ENCODE data around the gene SLC22A8. TPM values are rescaled to one million over a fixed set of nuclear protein-coding genes. Genes with fewer than 3 reads are reported as not detected.

The SLC22A8 gene
- polyA plus RNA-seq, 3 donors = not detected

DNA sequence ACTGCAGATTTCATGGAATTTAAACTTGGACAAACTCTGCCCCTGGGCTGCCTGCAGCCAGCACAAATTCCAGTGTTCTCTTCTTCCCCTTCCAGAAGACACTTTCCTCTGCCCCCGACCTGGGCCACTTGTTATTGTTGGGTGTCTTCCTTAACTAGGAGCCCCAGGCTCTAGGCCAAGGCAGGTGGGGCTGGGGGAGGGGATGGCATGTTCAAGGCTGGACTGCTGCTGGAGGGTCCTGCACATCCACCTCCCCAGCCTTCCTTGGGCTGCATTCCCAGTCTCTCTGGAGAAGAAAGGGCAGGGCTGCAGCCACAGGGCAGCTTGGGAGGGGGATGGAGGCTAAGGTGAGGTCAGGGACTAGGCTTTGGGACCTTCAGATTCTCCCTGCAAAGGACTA lies 19.4 kb downstream of the SLC22A8 start:
- peaks cover 0 to 2% (median 0%) of the 10 kb centered on the region in 7 donors for H3K9me3 Mint-ChIP-seq

GRCh38 chr11:62994775-62995174 lies 20.9 kb downstream of the SLC22A8 start:
- H3K9ac ChIP-seq (ENCODE audit: insufficient read depth, low read length, poor library complexity, severe bottlenecking) = no peak overlapping the region
- no peaks in the 10 kb centered on the region for H3K4me1 ChIP-seq (ENCODE audit: control insufficient read depth in 1 of 2, insufficient read depth in 2 of 2, low read length in 2 of 2)
- no peaks in the 10 kb centered on the region for H3K9me3 ChIP-seq (replicated peaks in 1 of 2; ENCODE audit: control insufficient read depth in 1 of 2, insufficient read depth in 1 of 2, low read length in 2 of 2)
- 80% methylated on average over 4 of the region's 4 CpGs for WGBS (ENCODE audit: insufficient coverage)
- Mint-ChIP-seq H3K4me1 (no peaks in the 10 kb centered on the region), H3K9me3 (peaks cover 0 to 2% (median 0%) of the 10 kb centered on the region in 7 donors), H3K36me3 (no peaks in the 10 kb centered on the region), H3K27ac (no peak overlapping the region), H3K27me3 (ENCODE audit: low read depth in 3 of 3) (peaks cover 6 to 12% (median 10%) of the 10 kb centered on the region in 3 donors), H3K4me3 (no peak overlapping the region)
- no peak for DNase-seq
- no peak overlapping the region for H2AFZ ChIP-seq (ENCODE audit: insufficient read depth, low read depth, low read length, poor library complexity, severe bottlenecking)
- intact Hi-C loops (cut with micrococcal nuclease) = no loop called here
- H3K79me2 ChIP-seq (ENCODE audit: insufficient read depth, low read length) = no peaks in the 10 kb centered on the region
- TF ChIP-seq, protein P1, sequence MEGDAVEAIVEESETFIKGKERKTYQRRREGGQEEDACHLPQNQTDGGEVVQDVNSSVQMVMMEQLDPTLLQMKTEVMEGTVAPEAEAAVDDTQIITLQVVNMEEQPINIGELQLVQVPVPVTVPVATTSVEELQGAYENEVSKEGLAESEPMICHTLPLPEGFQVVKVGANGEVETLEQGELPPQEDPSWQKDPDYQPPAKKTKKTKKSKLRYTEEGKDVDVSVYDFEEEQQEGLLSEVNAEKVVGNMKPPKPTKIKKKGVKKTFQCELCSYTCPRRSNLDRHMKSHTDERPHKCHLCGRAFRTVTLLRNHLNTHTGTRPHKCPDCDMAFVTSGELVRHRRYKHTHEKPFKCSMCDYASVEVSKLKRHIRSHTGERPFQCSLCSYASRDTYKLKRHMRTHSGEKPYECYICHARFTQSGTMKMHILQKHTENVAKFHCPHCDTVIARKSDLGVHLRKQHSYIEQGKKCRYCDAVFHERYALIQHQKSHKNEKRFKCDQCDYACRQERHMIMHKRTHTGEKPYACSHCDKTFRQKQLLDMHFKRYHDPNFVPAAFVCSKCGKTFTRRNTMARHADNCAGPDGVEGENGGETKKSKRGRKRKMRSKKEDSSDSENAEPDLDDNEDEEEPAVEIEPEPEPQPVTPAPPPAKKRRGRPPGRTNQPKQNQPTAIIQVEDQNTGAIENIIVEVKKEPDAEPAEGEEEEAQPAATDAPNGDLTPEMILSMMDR (IDR thresholded peaks at IDR 0.05) = no peak
- H3K27me3 ChIP-seq (ENCODE audit: control insufficient read depth in 2 of 2, insufficient read depth in 2 of 2, low read length in 2 of 2) = no peaks in the 10 kb centered on the region
- H3K27ac ChIP-seq (ENCODE audit: low read depth in 1 of 2, low read length in 2 of 2) = no peak overlapping the region
- H3K4me2 ChIP-seq (replicated peaks; ENCODE audit: extremely low read depth, low read length, poor library complexity, severe bottlenecking) = no peak overlapping the region
- no peaks in the 10 kb centered on the region for H4K20me1 ChIP-seq (ENCODE audit: insufficient read depth, low read length)
- no peaks in the 10 kb centered on the region for H3K36me3 ChIP-seq (replicated peaks in 1 of 2; ENCODE audit: control insufficient read depth in 1 of 2, insufficient read depth in 2 of 2, low read length in 2 of 2)
- H3K4me3 ChIP-seq (replicated peaks in 1 of 3; ENCODE audit: low read depth in 2 of 3, low read length in 3 of 3) = no peak overlapping the region

More for the DNA sequence above, 19.4 kb downstream of the SLC22A8 start:
- Mint-ChIP-seq H3K27me3 (ENCODE audit: low read depth in 3 of 3) (peaks cover 9 to 12% (median 10%) of the 10 kb centered on the region in 3 donors), H3K27ac (peak overlapping the region in 1 of 7 donors; percentile 50), H3K36me3 (no peaks in the 10 kb centered on the region), H3K4me1 (no peaks in the 10 kb centered on the region), H3K4me3 (no peak overlapping the region)
- DNase-seq = no peak
- Histone ChIP-seq H3K4me2 (replicated peaks; ENCODE audit: extremely low read depth, low read length, poor library complexity, severe bottlenecking) (no peak overlapping the region), H3K27me3 (ENCODE audit: control insufficient read depth in 2 of 2, insufficient read depth in 2 of 2, low read length in 2 of 2) (no peaks in the 10 kb centered on the region), H3K9me3 (replicated peaks in 1 of 2; ENCODE audit: control insufficient read depth in 1 of 2, insufficient read depth in 1 of 2, low read length in 2 of 2) (no peaks in the 10 kb centered on the region), H3K9ac (ENCODE audit: insufficient read depth, low read length, poor library complexity, severe bottlenecking) (no peak overlapping the region), H3K27ac (ENCODE audit: low read depth in 1 of 2, low read length in 2 of 2) (no peak overlapping the region), H3K36me3 (replicated peaks in 1 of 2; ENCODE audit: control insufficient read depth in 1 of 2, insufficient read depth in 2 of 2, low read length in 2 of 2) (no peaks in the 10 kb centered on the region), H3K4me3 (replicated peaks in 1 of 3; ENCODE audit: low read depth in 2 of 3, low read length in 3 of 3) (no peak overlapping the region), H3K79me2 (ENCODE audit: insufficient read depth, low read length) (no peaks in the 10 kb centered on the region), H4K20me1 (ENCODE audit: insufficient read depth, low read length) (no peaks in the 10 kb centered on the region), H3K4me1 (ENCODE audit: control insufficient read depth in 1 of 2, insufficient read depth in 2 of 2, low read length in 2 of 2) (no peaks in the 10 kb centered on the region), H2AFZ (ENCODE audit: insufficient read depth, low read depth, low read length, poor library complexity, severe bottlenecking) (no peak overlapping the region)
- intact Hi-C loops (cut with micrococcal nuclease) = no loop called here
- TF ChIP-seq, protein P1 (IDR thresholded peaks at IDR 0.05) = no peak
- no CpG with 5 or more reads among the region's 1 CpG for WGBS (ENCODE audit: insufficient coverage)

All from CD14-positive monocyte (primary cell).